ENCODE data around the gene ROR2.
A peak's percentile ranks its signal among the peaks of the same experiment; 100 is the strongest.

Gene ROR2

GRCh38 chr9:91960367-91960766 is 10.3 kb upstream of the ROR2 start:
- H3K27ac ChIP-seq (ENCODE audit: low read length) = no peak overlapping the region
- no peak overlapping the region for H3K4me2 ChIP-seq (ENCODE audit: insufficient read depth, low read length)
- no peak overlapping the region for H3K4me3 ChIP-seq (ENCODE audit: low read depth in 1 of 2, low read length in 2 of 2)
- no peaks in the 10 kb centered on the region for H3K27me3 ChIP-seq (ENCODE audit: insufficient read depth, low read length, poor library complexity)
- no peak for DNase-seq
- H3K36me3 ChIP-seq (ENCODE audit: insufficient read depth, low read length) = no peaks in the 10 kb centered on the region
- H3K4me1 ChIP-seq (ENCODE audit: insufficient read depth, low read length) = no peaks in the 10 kb centered on the region
- H2AFZ ChIP-seq (ENCODE audit: low read depth, low read length) = no peak overlapping the region
- no peak overlapping the region for H3K9ac ChIP-seq (ENCODE audit: low read depth, low read length)
- no peak for ATAC-seq (ENCODE audit: insufficient read depth, low read depth)
- H4K20me1 ChIP-seq (ENCODE audit: insufficient read depth, low read length) = no peaks in the 10 kb centered on the region
- H3K79me2 ChIP-seq (ENCODE audit: insufficient read depth, low read length) = no peaks in the 10 kb centered on the region
- TF ChIP-seq EZH2 (IDR thresholded peaks at IDR 0.05; ENCODE audit: borderline replicate concordance, low read depth, low read length, severe bottlenecking) (no peak), CTCF (IDR thresholded peaks at IDR 0.05; ENCODE audit: borderline replicate concordance, extremely low read depth, low read length, poor library complexity, severe bottlenecking) (no peak)
- no peaks in the 10 kb centered on the region for H3K9me3 ChIP-seq (ENCODE audit: insufficient read depth, low read length, severe bottlenecking)

GRCh38 chr9:91958174-91958573 is 8.1 kb upstream of the ROR2 start:
- Histone ChIP-seq H3K4me2 (ENCODE audit: insufficient read depth, low read length) (no peak overlapping the region), H2AFZ (ENCODE audit: low read depth, low read length) (no peak overlapping the region), H3K79me2 (ENCODE audit: insufficient read depth, low read length) (no peaks in the 10 kb centered on the region), H3K4me1 (ENCODE audit: insufficient read depth, low read length) (no peaks in the 10 kb centered on the region), H4K20me1 (ENCODE audit: insufficient read depth, low read length) (no peaks in the 10 kb centered on the region), H3K9ac (ENCODE audit: low read depth, low read length) (no peak overlapping the region), H3K27ac (ENCODE audit: low read length) (no peak overlapping the region), H3K4me3 (ENCODE audit: low read depth in 1 of 2, low read length in 2 of 2) (no peak overlapping the region), H3K27me3 (ENCODE audit: insufficient read depth, low read length, poor library complexity) (no peaks in the 10 kb centered on the region), H3K9me3 (ENCODE audit: insufficient read depth, low read length, severe bottlenecking) (no peaks in the 10 kb centered on the region), H3K36me3 (ENCODE audit: insufficient read depth, low read length) (no peaks in the 10 kb centered on the region)
- TF ChIP-seq EZH2 (IDR thresholded peaks at IDR 0.05; ENCODE audit: borderline replicate concordance, low read depth, low read length, severe bottlenecking) = no peak
- TF ChIP-seq CTCF (IDR thresholded peaks at IDR 0.05; ENCODE audit: borderline replicate concordance, extremely low read depth, low read length, poor library complexity, severe bottlenecking) = no peak
- ATAC-seq (ENCODE audit: insufficient read depth, low read depth) (no peak), DNase-seq (no peak)

- no peak overlapping the region for H3K27ac ChIP-seq (ENCODE audit: low read length)
- no peak for ATAC-seq (ENCODE audit: insufficient read depth, low read depth)
- H3K4me3 ChIP-seq (ENCODE audit: low read depth in 1 of 2, low read length in 2 of 2) = no peak overlapping the region
- no peaks in the 10 kb centered on the region for H3K27me3 ChIP-seq (ENCODE audit: insufficient read depth, low read length, poor library complexity)
- H4K20me1 ChIP-seq (ENCODE audit: insufficient read depth, low read length) = no peaks in the 10 kb centered on the region
- no peak overlapping the region for H2AFZ ChIP-seq (ENCODE audit: low read depth, low read length)
- H3K4me2 ChIP-seq (ENCODE audit: insufficient read depth, low read length) = no peak overlapping the region
- no peak overlapping the region for H3K9ac ChIP-seq (ENCODE audit: low read depth, low read length)
- no peaks in the 10 kb centered on the region for H3K79me2 ChIP-seq (ENCODE audit: insufficient read depth, low read length)
- peak; percentile 10 for DNase-seq
- H3K4me1 ChIP-seq (ENCODE audit: insufficient read depth, low read length) = no peaks in the 10 kb centered on the region
- H3K9me3 ChIP-seq (ENCODE audit: insufficient read depth, low read length, severe bottlenecking) = no peaks in the 10 kb centered on the region
- TF ChIP-seq CTCF (IDR thresholded peaks at IDR 0.05; ENCODE audit: borderline replicate concordance, extremely low read depth, low read length, poor library complexity, severe bottlenecking) = peak; percentile 48
- no peak for TF ChIP-seq EZH2 (IDR thresholded peaks at IDR 0.05; ENCODE audit: borderline replicate concordance, low read depth, low read length, severe bottlenecking)
- no peaks in the 10 kb centered on the region for H3K36me3 ChIP-seq (ENCODE audit: insufficient read depth, low read length)
These were observed 4.9 kb upstream of the ROR2 start for GRCh38 chr9:91954841-91955471.
